ENCODE data around the gene MAMSTR. TPM values are rescaled to one million over a fixed set of nuclear protein-coding genes. Genes with fewer than 3 reads are reported as not detected.
A peak's percentile ranks its signal among the peaks of the same experiment; 100 is the strongest.

MAMSTR gene
- total RNA-seq, 1 experiment from 2014 or later = 0.34 TPM

DNA sequence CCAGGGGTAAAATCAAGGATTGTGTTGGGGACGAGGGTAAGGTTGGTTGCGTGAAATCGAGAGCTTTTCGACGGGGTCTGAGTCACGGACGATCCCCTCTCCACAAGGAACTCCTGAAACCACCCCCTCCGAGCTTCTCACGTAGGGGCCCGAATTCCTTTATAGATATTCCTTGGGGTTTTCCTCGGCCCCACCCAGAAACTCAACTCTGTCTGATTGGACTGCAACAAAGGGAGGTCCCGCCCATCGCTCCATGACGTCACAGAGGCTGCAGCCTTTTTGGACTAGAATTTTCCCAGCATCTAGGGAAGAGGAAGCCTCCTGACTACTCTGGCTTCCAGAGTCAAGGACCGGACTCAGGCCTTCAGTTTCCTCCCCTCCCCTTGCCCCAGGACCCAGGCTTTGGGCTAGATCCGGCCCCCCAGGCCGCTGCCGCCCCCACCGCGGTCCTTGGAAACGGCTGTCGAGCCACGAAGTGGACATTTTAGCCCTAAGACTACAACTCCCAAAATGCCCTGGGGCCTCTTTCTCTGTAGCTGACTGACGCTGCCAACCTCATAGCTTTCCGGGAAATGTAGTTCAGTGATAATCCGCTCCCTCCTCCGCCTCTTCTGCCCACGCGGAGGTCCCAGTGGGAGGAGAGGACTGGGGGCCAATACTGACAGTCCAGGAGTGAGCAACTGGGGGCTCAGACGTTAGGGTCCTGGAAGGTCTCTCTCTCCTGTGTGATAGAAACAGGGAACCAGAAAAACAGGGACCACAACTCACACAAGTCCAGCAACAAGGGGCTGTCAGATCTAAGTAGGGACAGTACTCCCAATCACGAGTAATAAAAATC lies 27.4 kb upstream of the MAMSTR start, which contains the start of gene IZUMO1:
IZUMO1 (minus strand) TSS at position 172 of the 838 bp plus-strand sequence. CDS start 1,050 bp downstream, outside the sequence.
- peak; percentile 84 for DNase-seq (ENCODE audit: low read depth)

GRCh38 chr19:48746110-48746509 lies 26.6 kb upstream of the MAMSTR start:
- no peak for DNase-seq (ENCODE audit: low read depth)

DNA sequence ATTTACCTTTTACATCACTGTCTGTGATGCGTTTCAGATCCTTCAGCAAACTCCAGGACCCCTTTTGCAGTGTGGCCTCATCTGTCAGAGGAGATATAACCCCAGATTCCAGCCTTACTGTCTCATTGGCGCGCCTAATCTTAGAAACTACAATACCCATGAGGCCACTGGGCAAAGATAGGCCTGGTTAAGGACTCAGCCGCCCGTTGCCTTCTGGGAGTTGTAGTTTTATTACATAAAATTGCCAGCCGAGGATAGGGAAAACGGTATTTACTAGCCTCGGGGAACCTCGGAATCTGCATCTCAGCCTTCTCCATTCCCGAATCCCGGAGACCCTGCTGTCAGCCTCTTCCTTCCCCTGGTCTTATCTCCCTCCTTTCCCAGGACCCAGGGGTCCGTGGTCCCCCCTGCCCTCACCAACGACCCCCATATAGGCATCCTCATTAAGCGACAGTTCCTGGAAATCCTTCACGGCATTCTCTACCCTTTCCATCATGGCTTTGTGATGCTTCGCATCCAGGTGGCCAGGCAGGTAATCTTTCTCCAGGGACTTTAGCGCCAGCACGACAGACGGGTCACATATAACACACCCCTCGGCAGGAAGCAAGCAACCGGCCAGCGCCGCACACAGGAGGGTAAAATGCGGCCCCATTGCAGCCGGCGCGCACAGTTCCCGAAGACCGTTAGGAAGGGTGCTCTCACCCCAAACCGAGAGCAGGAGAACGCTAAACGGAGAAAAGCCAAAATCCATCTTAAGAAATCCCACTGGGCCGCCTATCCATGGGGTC lies 25.9 kb upstream of the MAMSTR start:
- peak; percentile 60 for DNase-seq (ENCODE audit: low read depth)

GRCh38 chr19:48742096-48742495 lies 22.6 kb upstream of the MAMSTR start:
- no peak for DNase-seq (ENCODE audit: low read depth)

GRCh38 chr19:48741129-48741999 lies 21.8 kb upstream of the MAMSTR start:
- DNase-seq (ENCODE audit: low read depth) = peak; percentile 41

DNA sequence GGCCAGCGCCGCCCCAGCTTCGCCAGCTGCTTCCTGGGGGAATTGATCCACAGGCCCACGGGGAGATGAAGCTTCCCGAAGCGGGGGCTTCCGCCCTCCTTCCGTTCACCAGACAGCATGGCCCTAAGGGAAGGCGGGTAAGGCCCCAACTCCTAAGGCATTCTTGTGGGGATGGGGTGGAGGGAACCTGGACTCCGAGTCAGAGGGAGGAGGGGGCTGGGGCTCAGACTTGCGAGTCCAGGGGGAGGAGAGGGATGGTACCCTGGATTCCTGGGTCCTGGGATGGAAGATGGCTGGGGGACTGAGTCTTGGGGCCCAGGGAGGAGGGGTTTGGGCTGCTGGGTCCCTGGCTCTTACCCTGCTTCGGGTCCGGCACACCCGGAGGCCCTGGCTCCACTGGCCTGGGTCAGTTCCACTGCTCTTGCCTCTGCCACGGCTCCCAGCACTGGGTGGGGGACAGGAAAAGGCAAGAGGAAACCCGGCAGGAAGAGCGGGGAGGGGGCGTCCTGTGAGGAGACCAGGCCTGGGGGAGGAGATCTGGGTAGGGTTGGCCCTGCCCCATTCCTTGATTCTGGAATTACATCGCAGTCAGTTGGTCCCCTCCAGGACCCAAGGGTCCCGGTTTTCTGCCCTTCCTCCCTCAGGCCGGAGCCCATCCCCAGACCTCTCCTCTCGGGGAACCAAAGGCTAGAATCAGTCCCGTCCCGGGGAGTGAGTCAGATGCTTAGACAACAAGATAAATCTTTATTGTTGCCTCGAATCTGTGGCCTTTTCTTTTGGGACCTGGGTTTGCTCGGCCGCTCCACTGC lies 20.8 kb upstream of the MAMSTR start, which contains the start of gene RASIP1:
RASIP1 (minus strand) TSS at position 447 of the 809 bp plus-strand sequence; CDS start at position 119, 328 bp downstream.
- DNase-seq (ENCODE audit: low read depth) = no peak

GRCh38 chr19:48739404-48740163 lies 20.1 kb upstream of the MAMSTR start:
- DNase-seq (ENCODE audit: low read depth) = no peak

DNA sequence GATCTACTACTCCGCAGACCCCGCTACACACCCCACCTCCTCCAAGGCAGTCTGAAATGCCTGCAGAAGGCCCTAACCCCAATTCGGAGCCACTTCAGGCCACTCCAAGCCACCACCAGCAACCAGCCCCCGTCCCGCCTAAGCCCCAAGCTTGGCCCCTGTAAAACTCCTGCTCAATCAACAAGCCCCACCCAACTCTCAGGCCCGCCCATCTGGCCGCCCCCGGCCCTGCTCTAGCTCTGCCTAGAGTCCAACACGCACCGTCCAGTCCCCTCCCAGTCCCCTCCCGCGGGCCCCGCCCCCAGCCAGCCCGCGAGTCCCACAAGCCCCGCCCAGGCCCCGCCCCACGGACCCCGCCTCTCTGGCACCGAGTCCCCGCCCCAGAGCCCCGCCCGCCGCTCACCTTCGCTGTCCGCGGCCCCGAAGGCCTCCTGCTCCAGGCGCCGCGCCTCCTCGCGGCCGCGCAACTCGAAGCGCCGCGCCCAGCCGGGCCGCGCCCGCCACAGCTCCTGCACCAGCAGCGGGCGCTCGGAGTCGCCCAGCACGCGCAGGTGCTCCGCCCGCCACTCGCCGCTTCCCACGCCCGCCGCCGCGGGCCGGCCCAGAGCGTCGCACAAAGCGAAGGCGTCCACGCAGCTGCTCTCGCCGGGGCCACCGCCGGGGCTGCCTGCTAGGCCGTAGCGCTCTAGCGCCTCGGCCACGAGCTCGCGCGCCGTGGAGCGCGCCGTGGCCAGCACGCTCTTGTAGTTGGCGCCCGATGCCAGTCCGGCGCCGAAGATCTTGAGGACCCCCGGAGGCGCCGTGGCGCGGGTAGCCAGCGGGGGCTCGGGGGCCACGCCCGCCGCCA lies 19.3 kb upstream of the MAMSTR start:
- DNase-seq (ENCODE audit: low read depth) = peak; percentile 94

- no peak for DNase-seq (ENCODE audit: low read depth)
These were observed 18.0 kb upstream of the MAMSTR start for GRCh38 chr19:48737360-48737998.

DNA sequence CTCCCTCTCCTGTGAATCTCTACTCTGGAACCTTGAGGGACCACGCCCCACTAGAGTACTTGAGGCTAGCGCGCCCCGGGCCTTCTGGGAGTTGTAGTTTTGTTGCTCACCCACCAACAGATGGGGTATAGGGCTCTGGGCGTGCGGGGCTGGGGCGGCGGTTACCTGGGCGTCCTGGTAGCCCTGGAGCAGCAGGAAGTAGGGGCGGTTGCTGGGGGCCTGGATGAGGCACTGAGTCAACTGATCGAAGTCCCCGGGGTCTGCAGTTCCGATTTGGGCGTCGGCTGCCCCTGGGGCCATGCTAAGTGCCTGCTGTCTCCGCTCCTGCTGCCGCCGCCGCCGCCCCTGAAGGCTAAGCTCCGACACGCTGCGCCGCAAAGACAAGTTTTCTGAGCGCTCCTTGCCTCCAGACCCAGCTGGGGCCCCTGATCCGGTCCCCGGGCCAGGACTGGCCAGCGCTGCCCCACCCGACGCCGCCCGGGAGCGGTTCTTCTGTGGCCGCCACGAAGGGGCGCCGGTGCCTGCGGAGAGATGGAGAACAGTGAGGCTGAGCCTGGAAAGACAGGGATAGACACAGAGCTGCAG lies 15.6 kb upstream of the MAMSTR start:
- no peak for DNase-seq (ENCODE audit: low read depth)

DNA sequence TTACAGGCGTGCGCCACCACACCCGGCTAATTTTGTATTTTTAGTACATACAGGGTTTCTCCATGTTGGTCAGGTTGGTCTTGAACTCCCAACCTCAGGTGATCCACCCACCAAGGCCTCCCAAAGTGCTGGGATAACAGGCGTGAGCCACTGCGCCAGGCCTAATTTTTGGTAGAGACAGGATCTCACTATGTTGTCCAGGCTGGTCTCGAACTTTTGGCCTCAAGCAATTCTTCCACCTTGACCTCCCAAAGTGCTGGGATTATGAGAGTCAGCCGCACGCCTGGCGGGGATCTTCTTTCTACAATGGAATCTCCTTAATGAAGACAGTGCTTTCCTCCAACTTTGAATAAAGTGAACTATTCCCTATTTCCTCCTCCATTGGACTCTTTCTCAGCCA lies 15.1 kb upstream of the MAMSTR start:
- DNase-seq (ENCODE audit: low read depth) = no peak

- DNase-seq (ENCODE audit: low read depth) = no peak
These were observed 11.9 kb upstream of the MAMSTR start for GRCh38 chr19:48731452-48731851.

DNA sequence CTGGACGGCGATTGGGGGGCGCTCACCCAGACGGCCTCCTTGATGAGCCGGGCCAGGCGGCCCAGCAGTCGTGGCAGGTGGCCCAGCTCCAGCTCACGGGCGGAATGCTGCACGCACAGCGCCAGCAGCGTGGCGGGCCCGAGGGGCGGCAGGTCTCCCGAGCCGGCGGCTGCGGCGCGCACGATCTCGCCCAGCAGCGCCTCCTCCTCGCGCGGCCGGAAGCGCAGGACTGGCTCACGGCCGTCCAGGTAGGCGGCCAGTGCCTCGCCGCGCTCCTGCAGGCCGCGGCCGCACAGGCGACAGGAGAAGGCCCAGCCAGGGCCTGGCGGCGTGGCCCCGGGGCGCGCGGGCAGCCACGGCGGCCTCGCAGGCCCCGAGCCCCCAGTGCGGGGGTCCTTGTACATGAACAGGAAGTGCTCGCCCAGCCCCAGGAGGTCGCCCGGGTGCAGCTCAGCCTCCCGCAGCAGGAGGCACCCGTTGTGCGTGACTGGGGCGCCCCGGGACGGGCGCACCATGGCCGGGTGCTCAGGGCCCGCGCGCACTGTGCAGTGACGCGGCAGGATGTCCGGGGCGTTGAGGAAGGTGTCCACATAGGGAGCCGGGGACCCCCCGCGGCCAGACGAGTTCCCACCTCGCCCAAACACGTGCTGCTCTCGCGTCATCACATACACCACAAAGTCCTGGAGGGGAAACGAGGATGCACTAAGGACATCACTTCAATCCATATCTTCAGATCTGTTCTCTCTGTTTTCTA lies 9.6 kb upstream of the MAMSTR start:
- no peak for DNase-seq (ENCODE audit: low read depth)

GRCh38 chr19:48726556-48726955 lies 7.0 kb upstream of the MAMSTR start:
- no peak for DNase-seq (ENCODE audit: low read depth)

DNA sequence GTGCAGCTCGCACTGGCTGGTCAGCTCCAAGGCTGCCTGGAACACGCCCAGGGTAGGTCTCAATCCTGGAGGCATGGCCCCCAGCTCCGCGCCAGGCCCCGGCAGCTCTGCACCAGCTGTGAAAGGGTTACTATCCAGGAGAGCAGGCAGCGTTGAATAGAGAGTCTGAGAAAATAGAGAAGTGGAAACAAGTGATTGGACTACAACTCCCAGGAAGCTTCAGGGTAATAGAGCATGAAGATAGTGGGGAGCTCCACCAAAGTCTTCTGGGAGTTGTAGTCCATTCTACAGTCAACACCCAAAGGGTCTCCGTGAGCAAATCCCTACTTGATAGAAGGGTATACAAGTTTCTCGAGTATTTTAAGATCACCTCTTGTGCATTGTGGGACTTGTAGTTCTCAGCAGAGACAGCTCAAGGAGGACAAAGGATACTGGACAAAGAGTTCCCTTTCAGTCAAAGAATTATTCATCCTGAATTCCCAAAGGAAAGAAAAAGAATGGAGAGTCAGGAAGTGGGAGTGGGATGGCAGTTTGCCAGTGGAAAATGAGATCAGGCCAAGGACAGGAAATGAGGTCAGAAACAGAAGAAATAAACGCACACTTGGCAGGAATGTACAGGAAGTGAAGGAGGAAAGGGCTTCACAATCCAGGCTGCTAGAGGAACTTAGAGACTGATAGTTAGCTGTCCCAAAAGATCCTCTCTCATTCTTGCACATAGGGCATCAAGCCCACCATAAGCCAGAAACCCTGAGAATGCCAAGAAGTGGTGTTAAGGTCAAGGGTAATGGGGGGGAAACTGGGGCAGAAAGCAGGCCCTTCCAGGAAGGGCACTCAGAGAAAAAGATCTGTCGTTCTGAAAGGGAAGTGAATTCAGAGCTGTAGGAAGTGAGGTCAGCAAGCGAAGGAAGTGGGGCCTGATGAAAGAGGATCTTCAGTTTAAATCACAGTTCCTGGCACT lies 5.5 kb upstream of the MAMSTR start:
- peak; percentile 83 for DNase-seq (ENCODE audit: low read depth)

DNA sequence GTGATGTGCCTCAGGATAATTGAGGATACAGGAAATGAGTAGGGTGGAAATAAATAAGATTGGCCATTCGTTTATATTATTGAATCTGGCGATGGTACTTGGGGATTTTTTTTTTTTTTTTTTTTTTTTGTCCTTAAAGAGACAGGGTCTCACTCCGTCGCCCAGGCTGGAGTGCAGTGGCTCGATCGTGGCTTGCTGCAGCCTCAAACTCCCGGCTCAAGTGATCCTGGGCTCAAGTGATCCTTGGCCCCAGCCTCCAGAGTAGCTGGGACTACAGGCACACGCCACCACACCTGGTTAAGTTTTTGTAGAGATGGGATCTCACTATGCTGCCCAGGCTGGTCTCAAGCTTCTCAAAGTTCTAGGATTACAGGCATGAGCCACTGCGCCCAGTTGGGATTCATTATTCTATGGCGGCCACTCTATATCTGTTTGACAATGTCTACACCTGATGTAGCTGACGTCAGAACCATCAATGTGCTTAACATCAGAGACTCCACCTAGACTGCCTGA lies 2.7 kb upstream of the MAMSTR start:
- DNase-seq (ENCODE audit: low read depth) = no peak

Data from Daoy (cell line).